Hepatocyte (in vitro differentiated cells): ENCODE data around the gene ZNF445.

Experiments
- EZH2 ChIP-seq: fragments of 200-600 bp; sonication (generic); IDR thresholded peaks from 2 replicates; pipeline ENCODE4 v1.6.1; 2016; ENCODE audit warnings: antibody characterized with exemption, mild to moderate bottlenecking, borderline replicate concordance
- EZH2phosphoT487 ChIP-seq: fragments of 200-600 bp; sonication (generic); IDR thresholded peaks from one replicate; pipeline ENCODE4 v1.6.1; 2018; ENCODE audit warnings: antibody characterized with exemption, mild to moderate bottlenecking, low read depth, moderate library complexity; ENCODE audit not compliant: unreplicated experiment, severe bottlenecking
- TF ChIP-seq, protein P1 (sequence below): fragments of 200-600 bp; sonication (generic); IDR thresholded peaks from 2 replicates; pipeline ENCODE4 v1.5.1; 2016; ENCODE audit warnings: antibody characterized with exemption, mild to moderate bottlenecking; ENCODE audit not compliant: poor library complexity

DNA sequence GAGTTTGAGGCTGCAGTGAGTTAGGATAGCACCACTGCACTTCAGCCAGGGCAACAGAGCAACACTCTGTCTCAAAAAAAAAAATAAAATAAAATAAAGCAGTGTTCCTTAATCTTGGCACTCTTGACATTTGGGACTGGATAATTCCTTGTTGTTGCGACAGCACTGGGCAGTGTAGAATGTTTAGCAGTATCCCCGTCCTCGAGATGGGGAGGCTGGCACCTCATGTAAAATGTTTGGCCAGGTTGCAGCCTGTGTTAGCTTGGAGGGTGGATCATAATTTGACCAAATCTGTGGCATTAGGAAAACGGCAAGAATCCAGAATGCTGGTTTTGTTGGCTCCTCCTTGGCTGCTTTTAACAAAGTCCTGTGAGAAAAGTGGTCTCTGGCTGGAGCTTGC, 47.0 kb downstream of the ZNF445 start:
- TF ChIP-seq, protein P1, sequence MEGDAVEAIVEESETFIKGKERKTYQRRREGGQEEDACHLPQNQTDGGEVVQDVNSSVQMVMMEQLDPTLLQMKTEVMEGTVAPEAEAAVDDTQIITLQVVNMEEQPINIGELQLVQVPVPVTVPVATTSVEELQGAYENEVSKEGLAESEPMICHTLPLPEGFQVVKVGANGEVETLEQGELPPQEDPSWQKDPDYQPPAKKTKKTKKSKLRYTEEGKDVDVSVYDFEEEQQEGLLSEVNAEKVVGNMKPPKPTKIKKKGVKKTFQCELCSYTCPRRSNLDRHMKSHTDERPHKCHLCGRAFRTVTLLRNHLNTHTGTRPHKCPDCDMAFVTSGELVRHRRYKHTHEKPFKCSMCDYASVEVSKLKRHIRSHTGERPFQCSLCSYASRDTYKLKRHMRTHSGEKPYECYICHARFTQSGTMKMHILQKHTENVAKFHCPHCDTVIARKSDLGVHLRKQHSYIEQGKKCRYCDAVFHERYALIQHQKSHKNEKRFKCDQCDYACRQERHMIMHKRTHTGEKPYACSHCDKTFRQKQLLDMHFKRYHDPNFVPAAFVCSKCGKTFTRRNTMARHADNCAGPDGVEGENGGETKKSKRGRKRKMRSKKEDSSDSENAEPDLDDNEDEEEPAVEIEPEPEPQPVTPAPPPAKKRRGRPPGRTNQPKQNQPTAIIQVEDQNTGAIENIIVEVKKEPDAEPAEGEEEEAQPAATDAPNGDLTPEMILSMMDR = no peak
- TF ChIP-seq EZH2 (no peak), EZH2phosphoT487 (no peak)
